GM18517 (cell line): ENCODE data around the gene GSTT2.

Experiments used
- ATAC-seq: cut with Tn5 transposase; IDR thresholded peaks from one replicate; pipeline ENCODE4 v1.9.1; 2021; ENCODE audit warnings: mild to moderate bottlenecking, moderate library complexity; ENCODE audit not compliant: unreplicated experiment

Gene GSTT2

DNA sequence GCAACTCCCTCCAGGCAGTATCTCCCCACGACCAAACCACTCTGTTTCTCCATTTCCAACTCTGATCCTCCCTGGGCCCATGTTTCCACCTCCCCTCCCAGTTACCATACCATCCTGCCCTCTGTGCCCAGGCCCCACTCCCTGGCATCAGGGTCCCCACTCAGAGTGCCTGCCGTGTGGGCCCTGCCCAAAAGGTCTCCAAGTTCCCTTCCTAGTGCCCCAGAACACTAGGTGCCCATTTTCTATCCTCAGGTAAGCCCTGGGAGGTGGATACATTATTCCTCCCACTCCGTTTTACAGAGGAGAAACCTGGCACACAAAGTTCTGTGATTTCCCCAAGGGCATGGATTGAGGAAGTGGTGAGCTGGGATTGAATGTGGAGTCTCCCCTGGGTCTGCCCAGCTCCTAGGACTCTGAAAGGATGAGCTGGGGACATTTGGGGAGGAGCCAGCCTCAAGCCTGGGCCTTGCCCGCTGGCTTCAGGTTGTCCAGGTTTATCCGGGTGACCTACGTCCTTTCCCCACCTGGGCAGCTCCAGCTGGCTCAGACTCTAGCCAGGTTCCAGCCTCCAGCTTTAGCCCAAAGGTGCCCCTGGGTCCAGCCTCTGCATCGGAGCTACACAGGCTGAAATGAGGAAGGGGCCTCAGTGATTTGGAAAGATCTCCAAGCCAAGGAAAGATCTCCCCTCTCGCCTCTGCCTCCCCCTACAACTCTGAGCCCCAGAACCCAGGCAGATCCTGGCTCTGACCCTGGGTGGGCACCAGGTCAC is 27.5 kb downstream of the GSTT2 start:
- ATAC-seq, result no peak

DNA sequence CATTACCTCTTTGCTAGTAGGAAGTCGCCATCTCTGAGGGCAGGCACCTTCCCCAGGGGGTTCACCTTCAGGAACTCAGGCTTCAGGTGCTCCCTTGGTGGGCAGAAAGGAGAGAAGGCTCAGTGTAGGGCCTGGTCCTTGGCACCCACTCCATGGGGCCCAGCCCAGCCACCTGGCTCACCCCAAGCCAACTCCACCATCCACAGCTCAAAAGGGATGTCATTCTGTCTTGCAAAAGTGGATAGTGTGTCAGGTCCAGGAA is 28.0 kb downstream of the GSTT2 start:
- no peak for ATAC-seq

DNA sequence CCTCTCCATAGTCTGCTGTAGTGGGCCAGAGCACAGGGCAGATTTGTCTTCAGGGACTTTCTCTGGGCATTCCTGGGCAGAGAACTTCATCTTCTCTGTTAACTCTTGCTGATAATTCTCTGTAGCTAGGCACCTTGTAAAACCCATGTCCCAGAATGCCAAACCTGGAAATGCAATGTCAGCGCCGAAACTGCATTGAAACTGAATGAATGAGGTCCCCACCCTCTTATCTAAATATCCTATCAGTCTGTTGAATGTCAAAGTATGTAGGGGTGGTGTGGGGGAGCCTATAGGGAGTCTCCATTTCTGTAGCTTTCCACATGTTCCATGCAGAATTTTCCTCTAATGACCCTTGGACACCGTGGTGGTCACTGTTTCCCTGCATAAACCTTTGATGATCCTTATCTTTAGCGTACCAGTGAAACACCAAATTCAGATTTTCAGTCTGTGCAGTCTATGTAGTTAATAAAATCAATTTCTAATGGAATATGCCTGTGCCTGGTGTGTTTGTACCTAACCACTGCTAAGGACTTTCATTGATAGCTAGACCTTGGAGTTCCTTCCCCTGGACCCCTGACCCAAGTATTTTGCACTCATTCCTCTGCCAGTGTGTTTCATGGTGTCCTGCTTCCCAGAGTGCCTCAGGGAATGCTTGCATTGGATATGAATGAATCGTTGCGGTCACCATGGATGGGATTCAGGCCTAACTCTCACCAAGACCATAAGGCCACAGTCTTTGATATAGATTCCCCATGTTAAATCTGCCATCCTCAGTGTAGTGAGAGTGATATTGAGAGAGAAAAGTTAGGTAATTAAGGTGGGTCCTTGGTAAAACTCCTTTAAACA is 28.7 kb downstream of the GSTT2 start:
- ATAC-seq, result no peak

DNA sequence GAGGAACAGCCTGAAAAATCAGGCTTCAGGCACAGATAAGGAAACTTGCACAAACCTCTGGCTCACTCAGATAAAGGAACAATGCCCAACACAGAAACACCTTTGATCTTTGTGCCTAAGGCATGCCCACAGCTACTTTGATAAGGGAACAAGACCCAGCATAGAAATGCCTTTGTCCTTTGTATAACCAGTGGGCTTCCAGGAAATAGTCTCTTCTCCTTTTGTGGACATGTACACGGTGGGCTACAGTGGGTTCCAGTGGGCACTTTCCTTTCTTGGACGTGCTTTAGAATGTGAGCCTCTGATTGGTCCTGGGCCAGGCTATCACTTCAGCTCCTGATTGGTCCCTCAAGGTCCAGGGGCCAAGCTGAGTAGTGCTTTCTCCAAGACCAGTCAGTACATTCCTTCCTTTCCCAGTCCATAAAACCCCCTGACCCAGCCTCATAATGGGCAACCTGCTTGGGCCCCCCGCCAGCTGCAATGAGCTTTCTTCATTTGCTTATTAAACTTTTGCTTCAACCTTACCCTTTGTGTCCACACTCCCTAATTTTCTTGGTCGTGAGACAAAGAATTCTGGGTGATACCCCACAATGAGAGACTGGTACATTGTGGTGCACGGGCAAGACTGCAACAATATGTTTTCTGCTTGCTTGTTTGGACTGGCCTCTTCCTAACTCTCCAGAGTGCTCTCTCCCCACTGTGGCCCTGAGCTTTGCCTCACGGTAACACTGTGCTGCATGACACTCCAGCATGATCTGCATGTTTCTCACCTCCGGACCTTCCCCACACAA is 29.5 kb downstream of the GSTT2 start:
- no peak for ATAC-seq

DNA sequence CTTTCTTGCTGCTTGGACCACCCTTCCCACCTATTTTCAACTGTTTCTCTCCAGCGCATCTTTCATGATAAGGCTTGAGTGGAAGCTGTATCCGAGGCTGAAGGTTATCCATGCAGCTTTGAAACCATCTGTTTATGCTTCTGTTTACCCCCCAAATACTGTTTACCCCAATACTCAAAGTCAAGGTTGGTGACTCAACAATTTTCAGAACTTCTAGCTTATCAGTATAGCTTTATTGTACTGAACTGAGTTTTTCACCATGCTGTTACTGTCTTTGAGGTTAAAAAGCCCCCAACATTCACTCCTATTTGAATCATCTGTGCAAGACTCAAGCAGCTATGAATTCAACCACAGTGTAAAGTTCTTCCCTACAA is 30.1 kb downstream of the GSTT2 start:
- no peak for ATAC-seq

DNA sequence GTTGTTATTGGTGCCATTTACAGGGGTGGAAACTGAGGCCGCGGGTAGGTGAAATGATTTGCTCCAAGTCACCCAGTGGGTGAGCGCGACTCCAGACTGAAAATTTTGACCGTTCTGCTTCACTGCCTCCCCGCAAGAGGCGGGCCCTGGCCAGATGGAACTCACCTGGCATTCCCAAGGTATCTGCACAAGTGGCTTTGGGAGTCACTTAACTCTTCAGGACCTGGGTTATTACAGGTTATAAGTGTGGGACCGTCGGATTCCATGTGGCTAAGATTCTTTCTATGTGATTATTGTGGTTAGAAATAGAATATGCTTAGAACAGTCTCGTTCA is 31.8 kb downstream of the GSTT2 start:
- no peak for ATAC-seq

DNA sequence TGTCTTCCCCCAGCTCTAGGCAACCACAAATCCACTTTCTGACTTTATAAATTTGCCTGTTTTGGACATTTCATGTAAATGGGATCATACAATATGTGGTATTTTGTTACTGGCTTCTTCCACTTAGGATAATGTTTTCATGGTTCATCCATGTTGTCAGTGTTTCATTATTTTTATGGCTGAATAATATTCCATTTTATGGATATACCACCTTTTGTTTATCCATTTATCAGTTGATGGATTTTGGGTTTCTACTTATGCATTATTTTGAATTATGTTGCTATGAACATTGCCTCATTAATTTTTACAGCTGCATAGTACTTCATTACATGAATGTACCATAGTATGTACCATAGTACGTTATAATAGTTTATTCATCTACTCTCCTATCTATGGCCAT is 36.2 kb downstream of the GSTT2 start:
- ATAC-seq, result no peak

DNA sequence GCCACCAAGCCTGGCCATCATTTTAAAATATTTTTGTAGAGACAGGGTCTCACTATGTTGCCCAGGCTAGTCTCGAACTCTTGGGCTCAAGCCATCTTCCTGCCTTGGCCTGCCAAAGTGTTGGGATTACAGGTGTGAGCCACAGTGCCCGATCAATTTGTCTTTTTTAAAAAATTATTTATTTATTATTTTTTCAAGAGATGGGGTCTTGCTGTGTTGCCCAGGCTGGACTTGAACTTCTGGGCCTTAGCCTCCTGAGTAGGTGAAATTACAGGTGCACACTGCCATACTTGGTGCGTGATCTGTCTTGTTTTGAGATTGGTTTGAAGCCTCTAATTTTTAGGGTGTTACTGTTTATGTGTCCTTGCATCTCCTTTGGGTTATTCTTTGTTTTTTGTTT is 41.4 kb downstream of the GSTT2 start:
- ATAC-seq, result no peak

DNA sequence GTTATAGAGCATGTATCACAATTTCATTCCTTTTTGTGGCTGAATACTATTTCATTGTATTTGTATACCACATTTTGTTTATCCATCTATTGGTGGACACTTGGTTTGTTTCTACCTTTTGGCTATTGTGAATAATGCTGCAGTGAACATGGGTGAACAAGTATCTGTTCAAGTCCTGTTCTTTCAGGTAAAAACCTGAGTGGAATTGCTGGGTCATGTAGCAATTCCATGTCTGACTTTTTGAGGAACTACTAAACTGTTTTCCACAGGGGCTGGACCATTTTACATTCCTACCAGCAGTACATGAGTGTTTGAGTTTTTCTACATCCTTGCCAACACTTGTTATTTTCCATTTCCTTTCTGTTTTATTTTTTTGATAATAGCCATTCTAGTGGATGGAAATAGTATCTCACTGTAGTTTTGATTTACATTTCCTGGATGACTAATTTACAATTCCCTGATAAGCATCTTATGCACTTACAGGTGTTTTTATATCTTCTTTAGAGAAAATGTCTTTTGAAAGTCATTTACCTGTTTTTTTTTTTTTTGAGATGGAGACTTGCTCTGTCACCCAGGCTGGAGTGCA is 43.4 kb downstream of the GSTT2 start:
- ATAC-seq, result no peak

DNA sequence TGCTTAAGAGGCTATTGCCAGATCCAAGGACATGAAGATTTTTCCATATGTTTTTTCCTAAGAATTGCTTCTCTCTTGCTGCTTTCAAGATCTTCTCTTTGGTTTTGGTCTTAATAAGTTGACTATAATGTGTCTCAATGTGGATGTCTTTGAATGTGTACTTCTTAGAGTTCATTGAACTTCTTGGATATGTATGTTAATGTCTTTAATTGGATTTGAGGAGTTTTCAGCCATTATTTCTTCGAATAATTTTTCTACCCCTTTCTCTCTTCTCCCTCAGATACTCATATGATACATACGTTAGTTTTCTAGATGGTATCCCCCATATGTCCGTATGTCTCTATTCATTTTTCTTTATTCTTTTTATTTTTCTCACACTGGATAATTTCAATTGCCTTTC is 44.4 kb downstream of the GSTT2 start:
- ATAC-seq, result no peak

DNA sequence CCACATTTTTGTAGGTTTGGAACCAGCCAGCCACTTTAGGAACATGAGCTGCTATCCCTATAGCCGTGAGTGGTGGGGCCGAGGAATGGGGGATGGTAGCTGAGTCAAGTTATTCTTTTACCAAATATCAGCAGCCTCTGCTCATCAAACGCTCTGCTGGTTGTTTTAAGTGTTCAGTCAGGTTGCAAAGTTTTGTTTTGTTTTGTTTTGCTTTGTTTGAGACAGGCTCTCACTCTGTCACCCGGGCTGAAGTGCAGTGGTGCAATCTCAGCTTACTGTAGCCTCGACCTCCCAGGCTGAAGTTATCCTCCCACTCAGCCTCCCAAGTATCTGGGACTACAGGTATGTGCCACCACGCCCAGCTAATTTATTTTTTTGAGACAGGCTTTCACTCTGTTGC is 45.5 kb downstream of the GSTT2 start:
- ATAC-seq, result no peak

DNA sequence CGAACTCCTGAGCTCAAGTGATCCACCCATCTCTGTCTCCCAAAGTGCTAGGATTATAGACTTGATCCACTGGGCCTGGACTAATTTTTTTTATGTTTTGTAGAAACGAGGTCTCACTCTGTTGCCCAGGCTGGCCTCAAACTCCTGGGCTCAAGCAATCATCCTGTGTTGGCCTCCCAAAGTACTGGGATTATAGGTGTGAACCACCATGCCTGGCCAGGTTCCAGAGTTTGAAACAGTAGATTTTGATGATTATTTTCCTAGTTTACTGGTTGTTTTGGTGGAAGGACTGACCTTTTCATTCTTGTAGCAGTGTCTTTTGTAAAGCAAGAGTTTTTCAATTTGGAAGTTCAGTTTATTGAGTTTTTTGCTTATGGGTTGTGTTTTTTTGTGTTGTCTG is 46.1 kb downstream of the GSTT2 start:
- no peak for ATAC-seq

DNA sequence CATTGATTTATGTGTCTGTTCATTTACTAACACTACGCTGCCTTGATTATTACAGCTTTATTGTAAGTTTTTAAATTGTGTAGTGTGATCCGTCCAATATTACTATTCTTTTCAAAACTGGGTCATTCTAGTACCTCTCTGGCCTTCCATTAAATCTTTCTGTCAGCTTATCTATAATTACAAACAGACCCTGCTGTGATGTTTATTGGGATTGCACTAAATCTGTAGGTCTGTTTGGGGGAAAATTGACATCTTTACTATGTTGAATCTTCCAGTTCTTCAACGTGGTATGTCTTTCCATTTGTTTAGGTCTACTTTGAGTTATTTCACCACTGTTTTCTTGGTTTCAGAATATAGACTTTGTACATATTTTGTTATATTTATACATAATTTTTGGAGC is 46.8 kb downstream of the GSTT2 start:
- ATAC-seq, result no peak

DNA sequence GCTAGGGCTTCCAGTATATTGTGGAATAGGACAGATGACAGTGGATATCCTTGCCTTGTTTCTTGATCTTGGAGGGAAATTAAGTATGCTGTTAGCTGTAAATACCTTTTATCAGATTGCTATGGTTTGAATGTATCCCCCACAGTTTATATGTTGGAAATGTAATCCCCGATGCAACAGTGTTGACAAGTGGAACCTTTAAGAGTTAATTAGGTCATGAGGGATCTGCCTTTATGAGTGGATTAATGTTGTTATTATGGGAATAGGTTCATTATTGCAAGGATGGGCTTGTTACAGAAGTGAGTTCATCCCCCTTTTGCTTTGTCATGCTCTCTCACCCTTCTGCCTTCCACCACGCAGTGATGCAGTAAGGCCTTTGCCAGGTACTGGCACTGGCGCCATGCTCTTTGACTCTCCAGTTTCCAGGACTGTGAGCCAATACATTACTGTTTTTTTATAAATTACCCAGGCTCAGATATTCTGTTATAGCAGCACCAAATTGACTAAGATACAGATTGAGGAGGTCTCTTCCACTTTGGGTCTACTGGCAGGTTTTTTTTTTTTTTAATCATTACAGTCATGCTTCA is 47.5 kb downstream of the GSTT2 start:
- no peak for ATAC-seq

DNA sequence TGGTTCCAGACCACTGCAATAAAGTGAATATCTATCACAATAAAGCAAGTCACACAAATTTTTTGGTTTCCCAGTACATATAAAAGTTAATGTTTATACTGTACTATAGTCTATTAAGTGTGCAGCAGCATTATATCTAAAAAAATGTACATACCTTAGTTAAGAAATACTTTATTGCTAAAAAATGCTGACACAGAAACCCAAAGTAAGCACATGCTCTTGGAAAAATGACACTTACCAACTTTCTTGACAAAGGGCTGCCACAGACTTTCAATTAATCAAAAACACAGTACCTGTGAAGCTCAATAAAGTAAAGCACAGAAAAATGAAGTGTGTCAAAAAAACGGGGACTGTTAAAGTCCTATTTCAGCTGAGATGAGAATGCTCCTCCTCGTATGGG is 48.1 kb downstream of the GSTT2 start:
- no peak for ATAC-seq

DNA sequence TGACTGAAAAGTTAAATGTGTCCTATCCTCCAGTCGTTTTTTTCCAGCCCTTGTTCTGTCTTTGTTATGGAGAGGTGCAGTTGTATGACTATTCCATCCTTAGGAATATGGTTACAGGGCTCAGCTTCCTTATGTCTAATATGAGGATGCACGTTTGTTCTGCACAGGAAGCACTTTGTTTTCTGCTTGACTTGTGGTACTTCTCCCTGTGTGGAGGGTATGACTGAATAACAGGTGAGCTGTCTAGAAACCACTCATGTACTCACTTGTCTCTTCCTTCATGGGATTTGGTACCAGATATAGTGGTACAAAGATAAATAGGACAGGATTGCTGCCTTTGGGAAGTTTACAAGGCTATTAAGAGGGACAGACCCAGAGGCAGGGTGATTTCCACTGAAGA is 48.6 kb downstream of the GSTT2 start:
- no peak for ATAC-seq

DNA sequence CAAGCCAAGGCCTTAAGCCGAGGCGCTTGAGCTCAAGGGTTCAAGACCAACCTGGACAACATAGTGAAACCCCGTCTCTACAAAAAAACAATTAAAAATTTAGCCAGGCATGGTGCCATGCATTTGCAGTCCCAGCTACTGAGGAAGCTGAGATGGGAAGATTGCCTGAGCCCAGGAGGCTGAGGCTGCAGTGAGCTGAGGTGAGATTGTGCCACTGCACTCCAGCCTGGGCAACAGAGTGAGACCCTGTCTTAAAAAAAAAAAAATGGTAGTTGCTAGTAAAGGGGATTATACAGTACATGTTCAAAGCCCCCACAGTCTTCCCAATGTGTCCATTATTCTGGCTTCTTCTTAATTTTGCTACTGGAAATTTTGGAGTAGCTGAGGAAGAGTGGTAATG is 49.4 kb downstream of the GSTT2 start:
- no peak for ATAC-seq

DNA sequence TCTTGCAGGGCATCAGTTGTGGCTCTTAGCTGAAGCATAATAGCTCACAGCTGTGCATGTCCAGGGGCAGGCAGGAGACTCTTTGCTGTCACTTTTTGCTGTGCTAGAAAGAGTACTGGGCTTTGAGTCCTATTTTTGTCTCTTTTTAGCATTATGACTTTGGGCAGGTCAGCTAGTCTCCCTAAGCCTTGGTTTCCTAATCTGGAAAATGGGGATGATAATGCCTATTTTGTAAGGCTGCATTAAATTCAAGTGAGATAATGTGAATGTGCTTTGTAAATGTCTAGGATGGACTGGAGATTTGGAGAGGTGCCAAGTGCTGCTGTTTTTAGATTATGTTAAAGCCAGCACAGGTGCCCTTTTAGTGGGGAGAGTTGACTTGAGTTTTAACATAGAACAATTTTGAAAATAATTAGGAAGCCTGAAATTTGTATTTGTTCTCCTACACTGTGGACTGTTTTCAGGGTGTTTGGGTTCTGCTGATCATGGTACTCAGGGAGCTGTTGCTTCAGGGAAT is 50.3 kb downstream of the GSTT2 start:
- ATAC-seq, result no peak
